ENCODE results near the gene C16orf74. TPM values are rescaled to one million over a fixed set of nuclear protein-coding genes. Genes with fewer than 3 reads are reported as not detected.

Gene C16orf74
- total RNA-seq, 2 experiments from 2014 or later = 2.1 to 2.9 TPM

- no peak overlapping the region for H3K4me3 Mint-ChIP-seq
- POLR2A ChIA-PET = no interaction called here
- H3K36me3 Mint-ChIP-seq (ENCODE audit: low read depth) = peaks cover 44% of the 10 kb centered on the region
- ATAC-seq (ENCODE audit: poor library complexity) (no peak), DNase-seq (no peak)
- H3K4me3 ChIP-seq (ENCODE audit: low read length) = no peak overlapping the region
- intact Hi-C loops (cut with DNase I, micrococcal nuclease) = loop anchor here (1.0 to 5.0 kb wide), 3 partner anchors 58 to 99 kb away; no protein-coding TSS in a partner anchor
- no peak overlapping the region for H3K27ac Mint-ChIP-seq
- no peaks in the 10 kb centered on the region for H3K4me1 ChIP-seq (ENCODE audit: insufficient read depth, low read length)
- H3K27me3 Mint-ChIP-seq = no peaks in the 10 kb centered on the region
- CTCF ChIA-PET = interaction anchor here (1.7 kb wide), 1 partner anchor 9 kb away, joined by 4 read pairs; no protein-coding TSS in a partner anchor
- H3K9me3 ChIP-seq (ENCODE audit: control insufficient read depth in 1 of 2, insufficient read depth in 1 of 2, low read length in 2 of 2) = no peaks in the 10 kb centered on the region
- no peak overlapping the region for H3K27ac ChIP-seq (ENCODE audit: low read depth in 1 of 2, low read length in 2 of 2)
- peaks cover 70% of the 10 kb centered on the region for H3K36me3 ChIP-seq (ENCODE audit: insufficient read depth, low read length)
- TF ChIP-seq, protein P1, sequence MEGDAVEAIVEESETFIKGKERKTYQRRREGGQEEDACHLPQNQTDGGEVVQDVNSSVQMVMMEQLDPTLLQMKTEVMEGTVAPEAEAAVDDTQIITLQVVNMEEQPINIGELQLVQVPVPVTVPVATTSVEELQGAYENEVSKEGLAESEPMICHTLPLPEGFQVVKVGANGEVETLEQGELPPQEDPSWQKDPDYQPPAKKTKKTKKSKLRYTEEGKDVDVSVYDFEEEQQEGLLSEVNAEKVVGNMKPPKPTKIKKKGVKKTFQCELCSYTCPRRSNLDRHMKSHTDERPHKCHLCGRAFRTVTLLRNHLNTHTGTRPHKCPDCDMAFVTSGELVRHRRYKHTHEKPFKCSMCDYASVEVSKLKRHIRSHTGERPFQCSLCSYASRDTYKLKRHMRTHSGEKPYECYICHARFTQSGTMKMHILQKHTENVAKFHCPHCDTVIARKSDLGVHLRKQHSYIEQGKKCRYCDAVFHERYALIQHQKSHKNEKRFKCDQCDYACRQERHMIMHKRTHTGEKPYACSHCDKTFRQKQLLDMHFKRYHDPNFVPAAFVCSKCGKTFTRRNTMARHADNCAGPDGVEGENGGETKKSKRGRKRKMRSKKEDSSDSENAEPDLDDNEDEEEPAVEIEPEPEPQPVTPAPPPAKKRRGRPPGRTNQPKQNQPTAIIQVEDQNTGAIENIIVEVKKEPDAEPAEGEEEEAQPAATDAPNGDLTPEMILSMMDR (IDR thresholded peaks at IDR 0.05) = no peak
- H3K9me3 Mint-ChIP-seq = no peaks in the 10 kb centered on the region
- H3K27me3 ChIP-seq (ENCODE audit: control insufficient read depth in 1 of 2, insufficient read depth in 2 of 2, low read length in 2 of 2) = no peaks in the 10 kb centered on the region
- no peaks in the 10 kb centered on the region for H3K4me1 Mint-ChIP-seq (ENCODE audit: low read depth)
These were observed 91.6 kb downstream of the C16orf74 start for GRCh38 chr16:85659336-85659735.

DNA sequence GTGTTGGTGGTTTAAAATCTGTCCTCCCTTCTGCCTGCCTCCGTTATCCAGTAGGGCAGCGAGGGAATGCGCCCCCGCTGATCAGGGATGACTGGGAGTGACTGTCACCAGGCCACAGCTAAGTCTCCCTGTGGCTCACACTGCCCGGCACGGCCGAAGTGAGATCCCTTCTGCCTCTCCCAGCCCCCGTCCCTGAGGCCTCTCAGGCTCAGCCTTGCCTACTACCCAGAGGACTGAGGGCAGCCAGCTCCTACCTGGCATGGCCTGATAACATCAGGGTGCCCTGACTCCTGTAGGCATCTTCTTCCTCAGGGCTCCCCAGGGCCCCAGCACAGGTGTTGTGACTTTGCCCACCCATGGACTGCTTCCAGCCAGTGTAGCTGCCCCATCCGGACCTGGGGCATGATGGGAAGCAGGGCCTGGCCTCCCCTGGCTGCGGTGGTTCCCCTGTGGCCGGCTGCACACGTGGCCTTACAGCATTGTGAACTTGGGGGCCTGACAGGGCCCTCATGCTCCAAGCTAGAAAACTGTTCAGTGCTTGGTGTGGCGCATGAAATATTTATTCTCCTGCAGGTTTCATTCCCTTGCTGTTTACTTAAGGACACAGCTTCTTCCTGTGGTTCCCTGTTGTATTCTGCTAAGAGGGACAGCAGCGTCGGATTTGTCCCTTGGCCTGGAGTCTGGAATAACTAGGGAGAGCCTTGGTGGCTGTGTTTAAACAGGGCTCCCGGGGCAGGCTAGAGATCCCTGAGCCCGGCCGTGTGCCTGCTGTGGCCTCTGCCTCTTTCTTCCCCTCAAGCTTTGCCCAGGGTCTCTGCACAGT lies 92.2 kb downstream of the C16orf74 start:
- Histone ChIP-seq H3K27ac (ENCODE audit: low read depth in 1 of 2, low read length in 2 of 2) (no peak overlapping the region), H3K36me3 (ENCODE audit: insufficient read depth, low read length) (peaks cover 70% of the 10 kb centered on the region), H3K27me3 (ENCODE audit: control insufficient read depth in 1 of 2, insufficient read depth in 2 of 2, low read length in 2 of 2) (no peaks in the 10 kb centered on the region), H3K4me1 (ENCODE audit: insufficient read depth, low read length) (no peaks in the 10 kb centered on the region), H3K4me3 (ENCODE audit: low read length) (no peak overlapping the region), H3K9me3 (ENCODE audit: control insufficient read depth in 1 of 2, insufficient read depth in 1 of 2, low read length in 2 of 2) (no peaks in the 10 kb centered on the region)
- Mint-ChIP-seq H3K27me3 (no peaks in the 10 kb centered on the region), H3K27ac (no peak overlapping the region), H3K4me1 (ENCODE audit: low read depth) (no peaks in the 10 kb centered on the region), H3K4me3 (no peak overlapping the region), H3K9me3 (no peaks in the 10 kb centered on the region), H3K36me3 (ENCODE audit: low read depth) (peaks cover 38% of the 10 kb centered on the region)
- ATAC-seq (ENCODE audit: poor library complexity) = no peak
- intact Hi-C loops (cut with DNase I, micrococcal nuclease) = loop anchor here (1.0 to 5.0 kb wide), 3 partner anchors 59 to 100 kb away; no protein-coding TSS in a partner anchor
- DNase-seq = no peak
- TF ChIP-seq, protein P1 (IDR thresholded peaks at IDR 0.05) = no peak
- CTCF ChIA-PET = interaction anchor here (1.7 kb wide), 1 partner anchor 9 kb away, joined by 4 read pairs; no protein-coding TSS in a partner anchor
- POLR2A ChIA-PET = no interaction called here

DNA sequence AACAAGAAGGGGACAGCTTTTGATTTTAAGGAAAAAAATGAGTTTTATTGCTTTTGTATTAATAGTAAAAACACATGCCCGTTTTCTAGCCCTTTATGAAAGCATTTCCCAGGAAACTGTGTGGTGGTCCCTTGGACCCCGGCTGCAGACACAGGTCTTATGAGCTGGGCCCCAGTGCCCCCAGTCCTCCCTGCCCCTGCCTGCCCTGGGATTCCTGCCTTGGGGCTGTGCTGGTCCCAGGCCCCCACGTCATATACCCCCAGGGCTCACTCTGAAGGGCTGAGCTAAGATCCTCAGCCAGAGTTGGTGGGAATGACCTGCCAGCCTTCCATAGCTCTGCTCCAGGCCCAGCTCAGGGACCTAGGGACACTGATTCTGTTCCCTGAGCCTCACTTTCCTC lies 92.9 kb downstream of the C16orf74 start:
- Histone ChIP-seq H3K27me3 (ENCODE audit: control insufficient read depth in 1 of 2, insufficient read depth in 2 of 2, low read length in 2 of 2) (no peaks in the 10 kb centered on the region), H3K4me3 (ENCODE audit: low read length) (no peak overlapping the region), H3K36me3 (ENCODE audit: insufficient read depth, low read length) (peaks cover 63% of the 10 kb centered on the region), H3K4me1 (ENCODE audit: insufficient read depth, low read length) (no peaks in the 10 kb centered on the region), H3K9me3 (ENCODE audit: control insufficient read depth in 1 of 2, insufficient read depth in 1 of 2, low read length in 2 of 2) (no peaks in the 10 kb centered on the region), H3K27ac (ENCODE audit: low read depth in 1 of 2, low read length in 2 of 2) (no peak overlapping the region)
- Mint-ChIP-seq H3K27me3 (no peaks in the 10 kb centered on the region), H3K9me3 (no peaks in the 10 kb centered on the region), H3K4me3 (no peak overlapping the region), H3K36me3 (ENCODE audit: low read depth) (peaks cover 34% of the 10 kb centered on the region), H3K4me1 (ENCODE audit: low read depth) (no peaks in the 10 kb centered on the region), H3K27ac (no peak overlapping the region)
- no peak for ATAC-seq (ENCODE audit: poor library complexity)
- ChIA-PET POLR2A (interaction anchor here (0.6 kb wide), 1 partner anchor 28 kb away, joined by 3 read pairs; no protein-coding TSS in a partner anchor), CTCF (no interaction called here)
- DNase-seq = no peak
- intact Hi-C loops (cut with DNase I, micrococcal nuclease) = loop anchor here in 1 of 2 experiments (2.0 to 5.0 kb wide), 2 partner anchors 59 to 101 kb away; no protein-coding TSS in a partner anchor
- TF ChIP-seq, protein P1 (IDR thresholded peaks at IDR 0.05) = no peak

Small RNA genes within 50 kb of the gene (microRNA-seq; reads per million reads assigned to microRNA genes)
- not detected for gene MIR1910 (ENCODE audit: borderline microRNAs expressed, borderline replicate concordance)

Other genes starting within 250 kb of the C16orf74 start
- gene GSE1, start 137.8 kb downstream of the C16orf74 start, total RNA-seq = 10 to 100 TPM; 11.7 to 13.7 TPM
- 1 to 10 TPM; 1.1 to 1.4 TPM for gene GINS2, start 62.1 kb downstream of the C16orf74 start, total RNA-seq
- gene EMC8, start 48.4 kb upstream of the C16orf74 start, total RNA-seq = 10 to 100 TPM; 38.9 to 41.7 TPM
- 100 to 1,000 TPM; 749 to 750 TPM for gene COX4I1, start 48.6 kb upstream of the C16orf74 start, total RNA-seq
- 10 to 100 TPM; 11.3 to 13.2 TPM for gene IRF8, start 148.1 kb upstream of the C16orf74 start, total RNA-seq